Measurements from ENCODE around the gene FRMD4A.

FRMD4A gene

GRCh38 chr10:13654846-13655245 is 675.9 kb downstream of the FRMD4A start:
- DNase-seq: no peak

GRCh38 chr10:13654118-13654830 is 676.5 kb downstream of the FRMD4A start:
- DNase-seq: no peak

GRCh38 chr10:13652860-13653259 is 677.9 kb downstream of the FRMD4A start:
- DNase-seq: no peak

GRCh38 chr10:13651969-13652720 is 678.6 kb downstream of the FRMD4A start:
- no peak for DNase-seq

- no peak for DNase-seq
Observed at GRCh38 chr10:13650961-13651360, 679.8 kb downstream of the FRMD4A start.

GRCh38 chr10:13649844-13650520 is 680.7 kb downstream of the FRMD4A start:
- no peak for DNase-seq

GRCh38 chr10:13648425-13648824 is 682.3 kb downstream of the FRMD4A start:
- no peak for DNase-seq

GRCh38 chr10:13644866-13645265 is 685.9 kb downstream of the FRMD4A start:
- DNase-seq: no peak

- DNase-seq: no peak
Observed at GRCh38 chr10:13643016-13643415, 687.7 kb downstream of the FRMD4A start.

GRCh38 chr10:13642293-13642692 is 688.4 kb downstream of the FRMD4A start:
- DNase-seq: no peak

- no peak for DNase-seq
Observed at GRCh38 chr10:13637894-13638293, 692.8 kb downstream of the FRMD4A start.

GRCh38 chr10:13637303-13637856 is 693.3 kb downstream of the FRMD4A start:
- no peak for DNase-seq

GRCh38 chr10:13636776-13637175 is 693.9 kb downstream of the FRMD4A start:
- no peak for DNase-seq

- DNase-seq: no peak
Observed at GRCh38 chr10:13634207-13634606, 696.5 kb downstream of the FRMD4A start.

- DNase-seq: no peak
Observed at GRCh38 chr10:13633689-13634088, 697.0 kb downstream of the FRMD4A start.

- DNase-seq: no peak
Observed at GRCh38 chr10:13632884-13633440, 697.8 kb downstream of the FRMD4A start.

GRCh38 chr10:13632440-13632839 is 698.3 kb downstream of the FRMD4A start:
- no peak for DNase-seq

- DNase-seq: no peak
Observed at GRCh38 chr10:13631594-13631993, 699.1 kb downstream of the FRMD4A start.

- no peak for DNase-seq
Observed at GRCh38 chr10:13630231-13630630, 700.5 kb downstream of the FRMD4A start.

- DNase-seq: no peak
Observed at GRCh38 chr10:13629116-13629515, 701.6 kb downstream of the FRMD4A start.

- no peak for DNase-seq
Observed at GRCh38 chr10:13628661-13629060, 702.1 kb downstream of the FRMD4A start.

GRCh38 chr10:13627459-13628310 is 703.0 kb downstream of the FRMD4A start:
- DNase-seq: no peak

Data from T-helper 1 cell (primary cell).